ENCODE results near the gene OR2A7. TPM values are rescaled to one million over a fixed set of nuclear protein-coding genes. Genes with fewer than 3 reads are reported as not detected.
"Not testable (repeated sequence)": the region's sequence is repeated elsewhere in the genome, so short reads cannot be mapped to it uniquely, and the experiment has no call there.

The OR2A7 gene, protein sequence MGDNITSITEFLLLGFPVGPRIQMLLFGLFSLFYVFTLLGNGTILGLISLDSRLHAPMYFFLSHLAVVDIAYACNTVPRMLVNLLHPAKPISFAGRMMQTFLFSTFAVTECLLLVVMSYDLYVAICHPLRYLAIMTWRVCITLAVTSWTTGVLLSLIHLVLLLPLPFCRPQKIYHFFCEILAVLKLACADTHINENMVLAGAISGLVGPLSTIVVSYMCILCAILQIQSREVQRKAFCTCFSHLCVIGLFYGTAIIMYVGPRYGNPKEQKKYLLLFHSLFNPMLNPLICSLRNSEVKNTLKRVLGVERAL
- polyA plus RNA-seq (ENCODE audit: insufficient read length) = 9.4 TPM
- long read RNA-seq, donor 1, partial matches to known transcripts = 0 of 2 reads
- long read RNA-seq, donor 1, other reads (novel, unspliced or antisense) = 0 of 2 reads
- long read RNA-seq, donor 2, partial matches to known transcripts = 0 of 3 reads
- long read RNA-seq, donor 2, other reads (novel, unspliced or antisense) = 0 of 3 reads
- long read RNA-seq, donor 3, partial matches to known transcripts = 0 of 2 reads
- long read RNA-seq, donor 3, other reads (novel, unspliced or antisense) = 0 of 2 reads
- long read RNA-seq, donor 4 = 0 reads
- long read RNA-seq, donor 5, partial matches to known transcripts = 0 of 3 reads
- long read RNA-seq, donor 5, other reads (novel, unspliced or antisense) = 0 of 3 reads
- long read RNA-seq, donor 6 = 0 reads
- long read RNA-seq, donor 7, partial matches to known transcripts = 0 of 1 reads
- long read RNA-seq, donor 7, other reads (novel, unspliced or antisense) = 0 of 1 reads
- long read RNA-seq, donor 8, partial matches to known transcripts = 0 of 4 reads
- long read RNA-seq, donor 8, other reads (novel, unspliced or antisense) = 0 of 4 reads

GRCh38 chr7:144264692-144265091 lies at the start of gene OR2A7:
Gene OR2A7, minus strand, starts transcription at chr7:144264792. Its CDS starts 5,164 bp downstream, at chr7:144259628.
- not testable (repeated sequence) for DNase-seq

DNA sequence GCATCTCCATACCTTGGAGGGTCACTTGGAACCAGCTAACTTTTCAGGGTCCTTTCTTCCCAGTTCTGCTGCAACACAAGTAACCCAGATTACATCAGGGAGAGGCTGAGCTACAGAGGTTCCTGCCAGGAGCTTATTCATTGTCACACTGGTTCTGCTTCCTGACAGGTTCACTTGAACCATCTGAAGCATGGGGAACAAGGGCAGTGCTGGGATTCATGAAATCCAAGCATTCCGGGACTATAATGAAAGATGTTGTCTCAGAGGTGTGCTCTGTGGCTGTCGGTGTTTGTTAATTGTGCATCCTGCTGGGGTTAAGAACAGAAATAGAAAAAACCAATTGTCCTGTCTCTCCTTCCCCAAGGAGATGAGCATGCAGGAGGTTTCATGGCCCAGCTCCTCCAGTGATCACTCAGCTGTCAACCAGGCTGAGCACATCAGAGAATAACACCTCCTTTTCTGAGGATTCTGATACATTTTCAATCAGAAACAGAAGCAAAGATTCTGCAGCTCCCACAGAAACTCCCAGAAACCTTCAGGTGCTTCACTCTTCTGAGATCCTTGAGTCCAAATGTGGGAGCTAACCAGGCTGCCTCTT lies 47.4 kb upstream of the OR2A7 start, which contains the start of gene OR2A1:
Gene OR2A1 (plus strand): TSS at position 548 of the 598 bp plus-strand sequence. CDS start 5,706 bp downstream, outside the sequence.
- DNase-seq = not testable (repeated sequence)

DNA sequence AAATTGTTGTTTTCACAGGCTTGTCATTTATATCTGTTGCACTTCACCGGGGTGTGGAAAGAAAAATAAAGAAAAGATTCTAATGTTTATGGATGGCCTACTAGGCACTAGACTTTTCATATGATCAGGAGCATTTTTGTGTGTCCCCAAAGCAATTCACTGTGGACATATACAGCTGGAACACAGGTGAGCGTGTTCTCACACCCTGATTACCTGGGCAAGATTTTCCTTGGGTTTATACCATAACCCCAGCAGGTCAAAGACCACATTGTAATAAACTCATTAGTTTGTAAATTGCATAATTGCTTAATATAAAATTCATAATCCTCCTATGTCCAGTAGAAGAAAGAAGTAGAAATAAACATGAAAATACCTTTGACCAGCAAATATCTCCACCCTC lies 46.6 kb upstream of the OR2A7 start:
- not testable (repeated sequence) for DNase-seq

GRCh38 chr7:144309702-144310101 lies 45.1 kb upstream of the OR2A7 start:
- not testable (repeated sequence) for DNase-seq

DNA sequence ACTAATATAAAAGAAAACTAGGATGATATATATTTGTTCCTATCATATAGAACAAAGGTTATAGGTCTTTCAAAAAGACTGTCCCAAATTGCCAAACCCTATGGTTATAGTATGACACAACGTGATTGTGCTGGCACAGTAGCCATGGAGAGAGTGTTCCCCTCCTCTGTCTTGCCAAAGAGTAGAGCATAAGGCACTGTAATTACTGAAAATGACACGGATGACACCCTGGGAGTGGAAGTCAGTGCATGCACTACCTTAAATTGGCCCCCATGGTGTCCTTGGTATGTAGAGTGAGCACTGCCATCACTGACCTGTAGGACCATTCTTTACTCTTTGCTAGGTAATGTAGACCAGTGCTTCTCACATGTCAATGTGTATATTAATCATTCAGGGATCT lies 40.6 kb upstream of the OR2A7 start:
- DNase-seq = not testable (repeated sequence)

GRCh38 chr7:144303607-144304006 lies 39.0 kb upstream of the OR2A7 start:
- not testable (repeated sequence) for DNase-seq

GRCh38 chr7:144302578-144303303 lies 38.1 kb upstream of the OR2A7 start:
- DNase-seq = not testable (repeated sequence)

DNA sequence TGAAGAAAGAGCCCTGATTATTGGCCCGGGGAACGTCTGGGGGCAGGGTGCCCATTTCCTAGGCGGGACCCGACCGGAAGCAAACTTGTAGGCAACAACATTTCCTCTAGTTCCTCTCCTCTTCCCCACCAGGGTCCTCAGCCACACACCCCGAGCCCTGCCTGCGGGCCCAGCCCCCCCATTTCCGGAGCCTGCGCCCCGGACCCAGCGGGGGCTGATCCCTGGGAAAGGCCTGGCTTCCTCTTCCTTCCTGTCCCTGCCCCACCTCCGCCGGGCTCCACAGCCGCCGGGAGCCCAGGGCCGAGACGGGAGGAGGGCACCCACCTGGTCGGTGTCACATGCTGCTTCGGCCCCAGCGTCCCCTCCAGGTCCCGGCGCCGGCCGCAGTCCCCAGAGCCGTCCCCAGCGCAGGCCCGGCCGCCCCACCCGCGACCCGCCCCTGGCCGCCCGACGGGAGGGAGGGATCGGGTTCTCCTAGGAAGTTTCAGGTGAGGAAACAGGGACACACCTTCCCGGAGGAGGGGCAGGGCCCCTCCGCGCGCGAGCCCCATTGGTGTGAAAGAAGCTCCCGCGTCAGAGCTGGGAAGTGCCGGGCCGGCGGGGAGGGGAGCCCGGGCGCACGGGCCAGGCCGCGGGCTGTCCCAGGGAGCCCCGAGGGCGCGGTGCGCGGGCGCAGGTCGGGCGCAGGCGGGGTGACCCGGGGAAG lies 29.4 kb upstream of the OR2A7 start:
- DNase-seq = not testable (repeated sequence)

DNA sequence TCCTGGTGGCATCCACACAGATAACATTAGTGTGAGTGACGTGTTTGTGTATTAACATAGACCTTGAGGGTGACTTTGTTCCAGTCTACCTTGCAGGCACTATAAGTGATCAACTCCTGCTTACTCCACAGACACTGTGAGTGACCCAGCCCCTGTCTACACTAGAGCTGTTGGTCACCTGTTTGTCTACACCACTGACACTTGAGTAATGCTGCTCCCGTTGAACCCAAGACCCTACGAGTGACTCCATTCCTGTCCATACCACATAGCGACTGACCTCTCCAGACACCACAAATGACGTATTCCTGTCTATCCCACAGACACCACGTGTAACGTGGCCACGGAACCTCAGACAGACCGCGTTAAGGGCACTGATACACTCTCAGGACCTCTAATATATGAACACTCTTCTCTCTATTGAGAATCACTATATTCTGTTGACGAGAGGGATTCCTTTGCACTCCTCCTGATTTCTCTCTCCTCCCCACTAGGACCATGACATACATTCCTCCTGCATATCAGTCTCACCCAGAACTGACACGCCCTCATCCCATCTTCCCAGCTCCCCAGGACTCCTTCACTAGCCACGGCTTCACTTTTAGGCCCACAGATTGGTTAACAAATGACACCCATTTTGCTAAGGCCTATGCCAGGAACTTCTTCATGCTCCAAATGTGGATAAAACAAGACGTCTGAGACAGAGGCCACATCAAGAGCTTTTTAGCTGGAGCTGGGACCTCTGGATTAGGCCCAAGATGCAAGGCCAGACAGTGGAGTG lies 28.0 kb upstream of the OR2A7 start:
- not testable (repeated sequence) for DNase-seq

GRCh38 chr7:144291607-144292006 lies 27.0 kb upstream of the OR2A7 start:
- not testable (repeated sequence) for DNase-seq

- DNase-seq = not testable (repeated sequence)
Measured at GRCh38 chr7:144287171-144287784, 22.7 kb upstream of the OR2A7 start.

- not testable (repeated sequence) for DNase-seq
Measured at GRCh38 chr7:144283716-144284115, 19.1 kb upstream of the OR2A7 start.

DNA sequence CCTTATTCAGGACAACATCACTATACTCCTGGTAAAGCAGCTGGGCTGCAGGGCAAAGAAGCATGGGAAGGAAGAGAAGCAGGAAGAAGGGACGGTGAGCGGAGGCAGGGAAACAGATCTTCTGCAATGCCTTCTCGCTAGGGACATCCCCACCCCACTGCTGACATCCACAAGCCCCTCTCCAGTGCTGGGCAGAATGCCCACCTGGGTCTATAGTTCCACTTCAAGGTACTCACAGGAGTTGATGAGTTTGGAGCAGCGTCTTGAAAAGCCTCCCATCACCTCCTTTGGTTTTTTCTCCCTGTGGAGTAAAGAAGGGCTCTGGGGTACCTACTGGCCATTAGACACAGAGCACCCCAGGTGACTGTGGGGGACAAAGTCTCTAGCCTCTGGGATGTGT lies 17.9 kb upstream of the OR2A7 start:
- DNase-seq = not testable (repeated sequence)

DNA sequence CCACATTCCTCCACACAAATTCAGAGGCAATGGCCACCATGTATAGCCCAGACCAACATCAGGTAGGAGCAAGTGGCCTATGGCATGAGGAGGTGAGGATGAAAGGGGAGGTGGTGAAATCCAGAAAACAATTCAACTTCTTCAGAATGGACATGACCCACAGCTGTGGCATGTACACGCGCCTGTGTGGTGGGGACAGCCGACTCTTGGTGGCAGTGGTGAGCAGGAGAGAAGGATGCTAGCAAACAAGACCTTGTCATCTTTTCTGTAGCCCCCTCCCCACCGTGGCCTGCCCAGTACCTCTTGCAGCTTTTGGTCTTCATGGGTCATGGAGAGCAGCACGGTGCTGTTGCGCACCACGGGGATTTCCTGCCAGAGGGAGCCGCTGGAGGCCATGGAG lies 17.4 kb upstream of the OR2A7 start:
- not testable (repeated sequence) for DNase-seq

DNA sequence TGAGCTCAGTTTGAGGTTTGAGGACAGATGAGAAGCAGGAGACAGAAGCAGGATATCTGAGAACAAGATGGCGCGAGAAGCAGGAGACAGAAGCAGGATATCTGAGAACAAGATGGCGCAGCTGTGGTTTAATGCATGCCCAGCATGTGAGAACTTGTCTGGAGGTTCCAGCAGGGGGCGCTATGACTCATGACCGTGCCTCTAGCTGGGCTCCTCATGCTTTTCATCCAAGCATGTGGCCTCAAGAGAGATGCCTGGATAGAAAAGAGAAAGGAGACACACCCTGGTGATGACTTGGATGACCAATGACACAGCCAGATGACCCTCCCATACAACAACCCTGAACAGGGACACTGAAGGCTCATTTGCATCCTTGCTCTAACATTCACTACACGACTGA lies 15.4 kb upstream of the OR2A7 start:
- not testable (repeated sequence) for DNase-seq

- DNase-seq = not testable (repeated sequence)
Measured at GRCh38 chr7:144275281-144275680, 10.7 kb upstream of the OR2A7 start.

DNA sequence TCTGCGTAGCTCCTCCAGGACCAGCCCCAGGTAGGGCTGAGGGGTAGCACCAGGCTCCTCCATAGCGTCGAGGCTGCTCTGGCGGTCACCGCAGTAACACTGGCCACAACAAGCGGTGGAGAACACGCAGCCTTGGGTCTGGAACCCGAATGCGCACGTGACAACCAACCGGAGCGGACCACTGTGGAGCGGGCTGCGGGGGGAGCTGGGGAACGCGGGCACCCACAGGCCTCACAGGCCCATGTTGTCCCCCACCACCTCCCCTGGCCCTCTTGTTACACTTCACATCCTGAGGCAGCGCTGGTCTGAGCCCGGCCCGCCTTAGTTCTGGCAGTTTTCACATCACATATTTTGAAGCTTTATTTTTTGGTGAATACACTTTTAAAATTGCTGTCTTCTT lies 4.6 kb upstream of the OR2A7 start, which contains the start of gene CTAGE8:
Gene CTAGE8 (minus strand): TSS at position 101 of the 400 bp plus-strand sequence. CDS start 38 bp downstream, at position 63.
- DNase-seq = not testable (repeated sequence)

DNA sequence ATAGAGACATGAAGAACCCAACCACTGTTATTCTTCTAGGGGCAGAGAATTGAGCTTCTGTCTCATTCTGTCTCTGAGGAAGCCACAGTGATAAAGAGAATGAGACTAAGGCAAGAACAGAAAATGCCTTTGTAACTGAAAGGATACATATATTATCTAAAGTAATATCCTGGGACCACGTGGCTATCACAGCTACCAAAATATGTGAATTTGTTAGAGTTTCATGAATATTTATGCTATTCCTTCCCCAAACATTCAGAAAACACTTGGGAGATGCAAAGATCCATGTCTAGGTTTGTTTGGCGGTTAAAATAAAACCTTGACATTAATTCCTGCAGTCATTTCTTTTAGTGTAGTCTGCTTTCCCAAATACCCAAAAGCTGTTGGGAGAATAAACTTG lies 2.5 kb downstream of the OR2A7 start:
- not testable (repeated sequence) for DNase-seq

DNA sequence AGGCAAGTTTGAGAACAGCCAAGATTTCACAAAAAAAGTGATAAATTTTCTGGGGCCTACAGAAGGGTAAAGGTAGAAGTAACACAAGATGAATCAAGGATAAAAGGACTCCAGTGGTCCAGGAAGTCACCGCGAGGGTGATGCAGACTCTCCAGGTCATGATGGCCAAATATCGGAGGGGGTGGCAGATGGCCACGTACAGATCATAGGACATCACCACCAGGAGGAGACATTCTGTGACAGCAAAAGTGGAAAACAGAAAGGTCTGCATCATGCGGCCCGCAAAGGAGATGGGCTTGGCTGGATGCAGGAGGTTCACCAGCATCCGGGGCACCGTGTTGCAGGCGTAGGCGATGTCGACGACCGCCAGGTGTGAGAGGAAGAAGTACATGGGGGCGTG lies 5.5 kb downstream of the OR2A7 start:
- DNase-seq = not testable (repeated sequence)

Measured in left kidney (tissue), 8 donors.